Mucosa of descending colon (tissue), 3 donors: Measurements from ENCODE around the gene MCM6. TPM values are rescaled to one million over a fixed set of nuclear protein-coding genes. Genes with fewer than 3 reads are reported as not detected.

Experiments
- ATAC-seq: fragments of 200-7000 bp; cut with Tn5 transposase; one replicate; pipeline ENCODE4 v1.9.1; 2020; ENCODE audit warnings: mild to moderate bottlenecking, moderate library complexity
- DNase-seq, 3 donors: peaks; one replicate each; pipeline ENCODE4 v3.0.0-alpha.2; 2020
- H3K36me3 ChIP-seq: fragments of 200-600 bp; one replicate; pipeline ENCODE4 v1.8.0; 2021; ENCODE audit warnings: low read depth, mild to moderate bottlenecking
- H3K4me1 ChIP-seq: fragments of 200-600 bp; one replicate; pipeline ENCODE4 v1.8.0; 2021; ENCODE audit warnings: low read depth, mild to moderate bottlenecking
- H3K4me3 ChIP-seq: fragments of 200-600 bp; one replicate; pipeline ENCODE4 v1.8.0; 2021; ENCODE audit warnings: mild to moderate bottlenecking
- H3K9me3 ChIP-seq: fragments of 200-600 bp; one replicate; pipeline ENCODE4 v1.8.0; 2021; ENCODE audit warnings: mild to moderate bottlenecking
- intact Hi-C, 2 donors: fragments of 100-400 bp; cut with DNase I in 1 of 2; cut with micrococcal nuclease in 1 of 2; formaldehyde crosslinking; loops; one replicate each; pipeline versions ENCODE4 v1.11.0 to v1.11.1; 2022; cut with DNase I, micrococcal nuclease
- total RNA-seq, 3 donors: library from RNA; stranded (reverse); fragmentation: NEBNext Ultra II Directional in 2 of 3; extraction: Animal tissue kit (Norgen Biotek cat#: 25700) in 2 of 3; gene quantifications; one replicate each; pipeline versions ENCODE4 v1.2.1 to v1.2.4, GENCODE V29; 2021 to 2023
- TF ChIP-seq, protein P1 (sequence below): fragments of 200-600 bp; IDR thresholded peaks from one replicate; pipeline ENCODE4 v1.8.0; 2022; ENCODE audit warnings: antibody characterized with exemption, mild to moderate bottlenecking
- donor health status: DM: no; HTN: no; CAD: no; lungs with moderate emphysema.
- donor health status: DM: no; HTN: no; CAD: no.
- donor health status: DM: no; HTN: yes; CAD: no.

The MCM6 gene
- total RNA-seq, 3 donors from 2014 or later, result 8.4 to 19.8 (median 8.9) TPM

DNA sequence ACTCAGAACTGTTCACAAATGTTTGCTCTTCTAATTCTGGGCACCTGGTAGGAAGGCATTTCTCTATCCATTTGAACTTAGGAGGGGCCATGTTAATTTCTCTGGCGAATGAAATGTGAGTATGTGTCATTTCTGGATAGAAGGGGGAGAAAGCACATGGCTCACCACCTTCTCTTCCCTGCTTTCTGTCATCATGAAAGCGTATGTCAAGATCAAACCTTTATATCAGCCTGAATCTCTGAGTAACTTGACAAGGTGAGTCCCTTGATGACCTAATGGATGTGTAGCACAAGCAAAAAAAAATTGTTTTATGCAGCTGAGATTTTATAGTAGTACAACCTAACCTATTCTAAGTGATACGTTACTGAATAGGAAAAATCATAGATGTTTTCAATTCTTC, 27.2 kb downstream of the MCM6 start:
- ATAC-seq, result no peak
- intact Hi-C loops, result no loop called here

DNA sequence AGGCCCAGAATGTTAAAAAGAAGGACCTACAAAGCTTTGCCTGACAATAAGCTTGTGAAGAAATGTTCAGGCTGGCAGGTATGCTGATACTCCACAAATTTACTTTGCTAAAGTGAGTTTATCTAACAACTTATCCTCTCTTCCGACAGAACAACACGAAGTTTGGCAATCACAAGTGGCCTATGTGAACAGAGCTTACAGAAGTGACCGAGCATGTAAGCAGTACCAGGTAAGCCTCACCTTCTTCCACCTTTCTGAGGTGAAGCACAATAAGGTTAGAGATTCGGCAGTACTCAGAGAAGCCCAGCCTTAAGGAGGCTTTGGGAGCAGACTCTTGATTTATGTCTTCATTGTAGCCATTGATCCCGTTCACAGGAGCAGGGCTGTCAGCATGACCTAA, 30.2 kb downstream of the MCM6 start:
- Histone ChIP-seq H3K4me3 (no peak overlapping the region), H3K4me1 (peaks cover 5% of the 10 kb centered on the region), H3K9me3 (no peaks in the 10 kb centered on the region), H3K36me3 (no peaks in the 10 kb centered on the region)
- DNase-seq, result no peak
- intact Hi-C loops, result no loop called here
- TF ChIP-seq, protein P1, sequence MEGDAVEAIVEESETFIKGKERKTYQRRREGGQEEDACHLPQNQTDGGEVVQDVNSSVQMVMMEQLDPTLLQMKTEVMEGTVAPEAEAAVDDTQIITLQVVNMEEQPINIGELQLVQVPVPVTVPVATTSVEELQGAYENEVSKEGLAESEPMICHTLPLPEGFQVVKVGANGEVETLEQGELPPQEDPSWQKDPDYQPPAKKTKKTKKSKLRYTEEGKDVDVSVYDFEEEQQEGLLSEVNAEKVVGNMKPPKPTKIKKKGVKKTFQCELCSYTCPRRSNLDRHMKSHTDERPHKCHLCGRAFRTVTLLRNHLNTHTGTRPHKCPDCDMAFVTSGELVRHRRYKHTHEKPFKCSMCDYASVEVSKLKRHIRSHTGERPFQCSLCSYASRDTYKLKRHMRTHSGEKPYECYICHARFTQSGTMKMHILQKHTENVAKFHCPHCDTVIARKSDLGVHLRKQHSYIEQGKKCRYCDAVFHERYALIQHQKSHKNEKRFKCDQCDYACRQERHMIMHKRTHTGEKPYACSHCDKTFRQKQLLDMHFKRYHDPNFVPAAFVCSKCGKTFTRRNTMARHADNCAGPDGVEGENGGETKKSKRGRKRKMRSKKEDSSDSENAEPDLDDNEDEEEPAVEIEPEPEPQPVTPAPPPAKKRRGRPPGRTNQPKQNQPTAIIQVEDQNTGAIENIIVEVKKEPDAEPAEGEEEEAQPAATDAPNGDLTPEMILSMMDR, result no peak
- ATAC-seq, result no peak

More for the DNA sequence above, 27.2 kb downstream of the MCM6 start:
- no peak for DNase-seq
- Histone ChIP-seq H3K36me3 (no peaks in the 10 kb centered on the region), H3K4me3 (no peak overlapping the region), H3K4me1 (no peaks in the 10 kb centered on the region), H3K9me3 (no peaks in the 10 kb centered on the region)
- TF ChIP-seq, protein P1, result no peak

DNA sequence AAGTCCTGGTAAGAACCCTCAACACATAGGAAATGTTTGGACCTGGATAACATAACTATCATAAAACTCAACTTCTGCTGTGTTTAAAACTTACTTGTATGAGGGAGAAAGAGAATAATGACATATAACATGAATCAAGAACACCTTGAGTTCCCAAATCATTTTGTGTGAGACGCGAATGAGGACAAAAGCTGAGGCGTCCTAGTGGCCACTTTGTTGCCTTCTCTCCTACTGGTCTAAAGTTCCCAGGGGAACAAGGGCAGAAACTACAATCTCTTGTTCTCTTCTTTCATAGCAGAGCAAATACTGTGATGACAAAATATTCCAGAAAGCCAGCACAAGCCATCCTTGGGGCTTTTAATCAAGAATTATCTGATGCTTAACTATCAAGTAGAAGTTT, 31.0 kb downstream of the MCM6 start:
- DNase-seq (no peak), ATAC-seq (no peak)
- intact Hi-C loops, result no loop called here
- peaks cover 6% of the 10 kb centered on the region for H3K4me1 ChIP-seq
- no peak overlapping the region for H3K4me3 ChIP-seq
- H3K36me3 ChIP-seq, result no peaks in the 10 kb centered on the region
- TF ChIP-seq, protein P1, result no peak
- no peaks in the 10 kb centered on the region for H3K9me3 ChIP-seq

DNA sequence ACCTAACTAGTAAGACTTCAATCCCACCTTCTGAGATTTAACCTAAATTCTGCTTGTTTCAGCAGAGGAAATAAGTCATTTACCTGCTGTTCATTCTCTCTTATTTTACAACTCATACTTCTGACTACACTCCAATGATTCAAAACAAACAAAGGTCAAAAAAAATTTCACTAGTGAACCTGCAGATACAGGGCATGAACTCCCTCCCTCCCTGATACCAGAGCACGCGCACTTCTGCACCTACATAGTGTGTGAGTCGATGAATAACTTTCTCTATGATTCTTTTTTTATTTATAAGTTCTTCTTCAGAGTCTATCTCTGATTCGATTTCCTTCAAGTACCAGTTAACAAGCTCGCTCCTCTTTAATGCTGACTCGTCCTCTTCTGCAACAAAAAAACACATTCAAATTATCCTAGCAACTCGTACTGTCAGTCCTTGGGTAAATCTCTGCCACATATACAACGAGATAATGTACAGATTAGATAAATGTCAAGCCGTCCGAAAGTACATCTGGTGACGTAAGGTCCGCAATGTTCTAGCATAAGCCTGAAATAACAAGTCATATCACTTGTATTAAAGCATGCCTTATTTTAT, 31.8 kb downstream of the MCM6 start:
- TF ChIP-seq, protein P1, result no peak
- H3K4me1 ChIP-seq, result peaks cover 6% of the 10 kb centered on the region

DNA sequence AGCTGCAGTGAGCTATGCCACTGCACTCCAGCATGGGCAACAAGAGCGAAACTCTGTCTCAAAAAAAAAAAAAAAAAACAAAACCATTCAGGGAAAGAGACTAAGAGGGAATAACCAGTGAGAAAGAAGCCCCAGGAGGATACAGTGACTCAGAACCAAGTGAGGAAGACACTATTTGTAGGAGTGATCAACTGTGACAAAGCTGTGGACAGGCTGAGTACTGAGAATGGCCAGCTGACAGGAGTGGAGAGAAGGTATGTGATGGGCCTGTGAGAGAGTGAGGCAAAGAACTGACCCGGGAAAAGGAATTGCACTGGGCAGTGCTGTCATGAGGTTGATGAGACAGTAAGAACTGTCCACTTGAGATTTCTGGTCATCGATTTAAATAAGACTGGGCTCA, 32.6 kb downstream of the MCM6 start:
- H3K36me3 ChIP-seq, result no peaks in the 10 kb centered on the region
- H3K4me3 ChIP-seq, result no peak overlapping the region
- TF ChIP-seq, protein P1, result no peak
- H3K9me3 ChIP-seq, result no peaks in the 10 kb centered on the region
- peaks cover 6% of the 10 kb centered on the region for H3K4me1 ChIP-seq
- intact Hi-C loops, result no loop called here
- ATAC-seq, result no peak
- DNase-seq, result no peak

More for the DNA sequence above, 31.8 kb downstream of the MCM6 start:
- Histone ChIP-seq H3K36me3 (no peaks in the 10 kb centered on the region), H3K9me3 (no peaks in the 10 kb centered on the region), H3K4me3 (no peak overlapping the region)
- ATAC-seq, result no peak
- no peak for DNase-seq
- intact Hi-C loops, result no loop called here

DNA sequence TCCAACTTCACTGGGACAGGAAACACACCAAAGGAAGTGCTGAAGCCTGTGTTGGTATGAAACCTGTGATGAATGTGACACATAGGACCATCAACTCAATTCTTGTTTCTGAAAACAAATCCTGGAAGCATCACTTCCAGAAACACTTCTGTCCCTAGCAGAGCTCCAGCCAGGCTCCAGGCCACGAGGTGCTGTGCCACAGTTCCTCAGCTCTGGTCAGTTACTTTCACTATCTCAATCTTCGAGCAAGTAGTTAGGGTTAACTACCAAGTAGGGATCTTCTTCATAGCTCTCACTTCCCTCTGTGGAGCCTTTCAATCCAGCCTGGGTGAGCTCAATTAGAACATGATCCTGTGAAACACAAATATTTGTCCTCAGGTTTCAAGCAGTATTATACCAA, 35.6 kb downstream of the MCM6 start:
- ATAC-seq (peak; percentile 76), DNase-seq (peak in 1 of 3 donors; percentile 20)
- H3K4me3 ChIP-seq, result no peak overlapping the region
- intact Hi-C loops, result no loop called here
- TF ChIP-seq, protein P1, result no peak
- no peaks in the 10 kb centered on the region for H3K36me3 ChIP-seq
- no peaks in the 10 kb centered on the region for H3K9me3 ChIP-seq
- H3K4me1 ChIP-seq, result peaks cover 6% of the 10 kb centered on the region
